Mesenchymal stem cell (in vitro differentiated cells and primary cell): ENCODE data around the gene ACBD5. TPM values are rescaled to one million over a fixed set of nuclear protein-coding genes. Genes with fewer than 3 reads are reported as not detected.
"Not testable (repeated sequence)": the region's sequence is repeated elsewhere in the genome, so short reads cannot be mapped to it uniquely, and the experiment has no call there.

Experiments
- DNase-seq: peaks from one replicate; pipeline ENCODE4 v3.0.0-alpha.2; 2013
- H2AFZ ChIP-seq: one replicate; pipeline ENCODE4 v1.6.1; 2013; ENCODE audit warnings: low read depth, mild to moderate bottlenecking, control low read depth, inconsistent platforms, low read length, moderate library complexity
- H2AK5ac ChIP-seq: 2 replicates; pipeline ENCODE4 v1.6.1; 2013; ENCODE audit warnings: low read length, moderate library complexity, mild to moderate bottlenecking, inconsistent platforms; ENCODE audit not compliant: severe bottlenecking
- H2BK120ac ChIP-seq: one replicate; pipeline ENCODE4 v1.6.1; 2013; ENCODE audit warnings: low read depth, mild to moderate bottlenecking, inconsistent platforms, low read length, moderate library complexity
- H2BK12ac ChIP-seq, 2 experiments: one replicate each; pipeline ENCODE4 v1.6.1; 2013; ENCODE audit warnings: inconsistent platforms in 2 of 2, low read length in 2 of 2, mild to moderate bottlenecking in 2 of 2, moderate library complexity in 2 of 2, control low read depth in 1 of 2
- H2BK15ac ChIP-seq: one replicate; pipeline ENCODE4 v1.6.1; 2013; ENCODE audit warnings: mild to moderate bottlenecking, low read depth, inconsistent platforms; ENCODE audit not compliant: poor library complexity, severe bottlenecking
- H2BK5ac ChIP-seq: 2 replicates; pipeline ENCODE4 v1.6.1; 2013; ENCODE audit warnings: low read depth, mild to moderate bottlenecking, low read length, control low read depth, inconsistent platforms; ENCODE audit not compliant: poor library complexity, severe bottlenecking
- H3K14ac ChIP-seq, 2 experiments: one replicate each; pipeline ENCODE4 v1.6.1; 2013; ENCODE audit warnings: inconsistent platforms in 2 of 2, low read length in 2 of 2, control low read depth in 1 of 2, mild to moderate bottlenecking in 1 of 2, moderate library complexity in 1 of 2
- H3K18ac ChIP-seq, 2 experiments: one replicate each; pipeline ENCODE4 v1.6.1; 2013; ENCODE audit warnings: inconsistent platforms in 2 of 2, low read length in 2 of 2, control low read depth in 1 of 2, low read depth in 1 of 2, mild to moderate bottlenecking in 1 of 2
- H3K23ac ChIP-seq, 2 experiments: one replicate each; pipeline ENCODE4 v1.6.1; 2013; ENCODE audit warnings: inconsistent platforms in 2 of 2, low read length in 2 of 2, mild to moderate bottlenecking in 2 of 2, moderate library complexity in 2 of 2, control low read depth in 1 of 2
- H3K27ac ChIP-seq: 2 replicates; pipeline ENCODE4 v1.5.1; 2013; ENCODE audit warnings: mild to moderate bottlenecking, moderate library complexity, low read length, control low read depth, inconsistent platforms; ENCODE audit not compliant: poor library complexity, severe bottlenecking
- H3K27me3 ChIP-seq, 2 experiments: 2 replicates each; pipeline versions ENCODE4 v1.6.1 to v1.7.0; 2013; ENCODE audit warnings: low read length in 2 of 2, mild to moderate bottlenecking in 2 of 2, moderate library complexity in 2 of 2, control low read depth in 1 of 2, inconsistent platforms in 1 of 2; ENCODE audit not compliant: control insufficient read depth in 1 of 2, insufficient read depth in 1 of 2
- H3K36me3 ChIP-seq, 2 experiments: 2 replicates each; pipeline versions ENCODE4 v1.6.1 to v1.7.0; 2013; ENCODE audit warnings: low read length in 2 of 2, control low read depth in 1 of 2, inconsistent platforms in 1 of 2, low read depth in 1 of 2, mild to moderate bottlenecking in 1 of 2; ENCODE audit not compliant: insufficient read depth in 2 of 2, control insufficient read depth in 1 of 2
- H3K4ac ChIP-seq, 2 experiments: one replicate each; pipeline ENCODE4 v1.6.1; 2013; ENCODE audit warnings: inconsistent platforms in 2 of 2, low read length in 2 of 2, mild to moderate bottlenecking in 2 of 2, moderate library complexity in 2 of 2, control low read depth in 1 of 2, low read depth in 1 of 2
- H3K4me1 ChIP-seq: 2 replicates; pipeline ENCODE4 v1.6.1; 2013; ENCODE audit warnings: low read depth, low read length, control low read depth; ENCODE audit not compliant: control insufficient read depth, insufficient read depth
- H3K4me2 ChIP-seq: 2 replicates; pipeline ENCODE4 v1.6.1; 2013; ENCODE audit warnings: low read length, mild to moderate bottlenecking, inconsistent platforms; ENCODE audit not compliant: poor library complexity, severe bottlenecking
- H3K4me3 ChIP-seq, 2 experiments: 2 replicates each; pipeline versions ENCODE4 v1.5.1 to v1.7.0; 2013; ENCODE audit warnings: low read length in 2 of 2, mild to moderate bottlenecking in 2 of 2, control low read depth in 1 of 2, low read depth in 1 of 2; ENCODE audit not compliant: insufficient read depth in 1 of 2
- H3K79me1 ChIP-seq: replicated peaks from 2 replicates; pipeline ENCODE4 v1.6.1; 2013; ENCODE audit warnings: mild to moderate bottlenecking, control low read depth, low read length, inconsistent platforms; ENCODE audit not compliant: poor library complexity, severe bottlenecking
- H3K9ac ChIP-seq: 2 replicates; pipeline ENCODE4 v1.7.0; 2013; ENCODE audit warnings: mild to moderate bottlenecking, low read length, moderate library complexity
- H3K9me3 ChIP-seq: 2 replicates; pipeline ENCODE4 v1.7.0; 2013; ENCODE audit warnings: mild to moderate bottlenecking, low read length; ENCODE audit not compliant: control insufficient read depth
- H4K8ac ChIP-seq: one replicate; pipeline ENCODE4 v1.6.1; 2013; ENCODE audit warnings: inconsistent platforms, mild to moderate bottlenecking, low read length, moderate library complexity
- H4K91ac ChIP-seq: one replicate; pipeline ENCODE4 v1.6.1; 2013; ENCODE audit warnings: mild to moderate bottlenecking, low read length, inconsistent platforms
- WGBS: methylation state at CpG from one replicate; pipeline ENCODE4 v1.1.7; 2013; ENCODE audit warnings: mixed read lengths; 5-methylcytosine and 5-hydroxymethylcytosine counted together
- polyA plus RNA-seq, 2 experiments: library from polyadenylated mRNA; stranded (reverse); fragments of 200-250 nt; gene quantifications; one replicate each; pipeline ENCODE4 v1.2.3, GENCODE V29; 2013

ACBD5 gene, protein sequence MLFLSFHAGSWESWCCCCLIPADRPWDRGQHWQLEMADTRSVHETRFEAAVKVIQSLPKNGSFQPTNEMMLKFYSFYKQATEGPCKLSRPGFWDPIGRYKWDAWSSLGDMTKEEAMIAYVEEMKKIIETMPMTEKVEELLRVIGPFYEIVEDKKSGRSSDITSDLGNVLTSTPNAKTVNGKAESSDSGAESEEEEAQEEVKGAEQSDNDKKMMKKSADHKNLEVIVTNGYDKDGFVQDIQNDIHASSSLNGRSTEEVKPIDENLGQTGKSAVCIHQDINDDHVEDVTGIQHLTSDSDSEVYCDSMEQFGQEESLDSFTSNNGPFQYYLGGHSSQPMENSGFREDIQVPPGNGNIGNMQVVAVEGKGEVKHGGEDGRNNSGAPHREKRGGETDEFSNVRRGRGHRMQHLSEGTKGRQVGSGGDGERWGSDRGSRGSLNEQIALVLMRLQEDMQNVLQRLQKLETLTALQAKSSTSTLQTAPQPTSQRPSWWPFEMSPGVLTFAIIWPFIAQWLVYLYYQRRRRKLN
- polyA plus RNA-seq (2013, experiment 1 of 2): 14.8 TPM
- polyA plus RNA-seq (2013, experiment 2 of 2): 15.7 TPM

DNA sequence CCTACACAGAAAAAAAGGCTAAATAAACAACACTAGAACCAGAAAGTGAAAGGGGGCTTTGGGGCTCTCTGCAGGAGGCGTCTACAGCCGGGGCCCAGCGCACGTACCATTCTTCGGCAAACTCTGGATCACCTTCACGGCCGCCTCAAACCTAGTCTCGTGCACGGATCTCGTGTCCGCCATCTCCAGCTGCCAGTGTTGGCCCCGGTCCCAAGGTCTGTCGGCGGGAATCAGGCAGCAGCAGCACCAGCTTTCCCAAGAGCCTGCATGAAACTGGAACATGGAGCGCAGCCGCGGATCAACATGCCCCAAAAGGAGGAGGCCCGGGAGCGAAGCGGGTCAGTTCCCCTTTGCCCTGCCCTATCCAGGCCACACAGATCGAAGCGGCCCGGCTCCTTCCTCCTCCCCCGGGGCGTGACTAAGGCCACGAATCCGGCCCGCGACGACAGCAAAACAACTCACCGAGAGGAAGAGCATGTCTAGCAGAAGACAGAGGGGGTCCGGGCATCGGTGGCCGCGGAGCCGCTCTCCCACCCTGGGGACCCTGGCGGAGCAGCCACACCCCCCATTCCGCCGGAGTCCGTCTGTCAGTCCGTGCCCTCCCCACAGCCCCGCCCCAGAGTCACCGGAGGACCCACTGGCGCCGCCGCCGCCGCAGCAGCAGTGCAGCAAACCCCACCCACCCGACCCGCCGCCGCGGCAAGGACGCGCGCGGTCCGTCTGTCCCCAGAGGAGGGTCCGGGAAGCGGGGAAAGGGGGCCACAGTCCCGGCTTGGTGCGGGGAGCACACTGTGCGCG is at the start of gene ACBD5:
TSS of gene ACBD5 (minus strand) at position 586 of the 798 bp plus-strand sequence. CDS start at position 477, 109 bp downstream.
- H3K4ac ChIP-seq: peak within 1 kb of the TSS; percentile 66 to 94
- H3K9ac ChIP-seq: peak within 1 kb of the TSS; percentile 94
- H3K27ac ChIP-seq: peak within 1 kb of the TSS; percentile 99
- peak; percentile 85 for DNase-seq
- H3K79me1 ChIP-seq: peaks cover 2% of the 10 kb centered on the region
- H2BK120ac ChIP-seq: peak within 1 kb of the TSS; percentile 58
- H3K36me3 ChIP-seq: peaks cover 0 to 2% of the 10 kb centered on the region in 2 experiments
- H3K23ac ChIP-seq: peak within 1 kb of the TSS in 1 of 2 experiments; percentile 83
- H2BK15ac ChIP-seq: no peak within 1 kb of the TSS
- H3K18ac ChIP-seq: peak within 1 kb of the TSS; percentile 77 to 88
- no peaks in the 10 kb centered on the region for H3K27me3 ChIP-seq
- H2BK5ac ChIP-seq: peak within 1 kb of the TSS; percentile 83
- H3K4me2 ChIP-seq: peak within 1 kb of the TSS; percentile 62
- peak within 1 kb of the TSS; percentile 98 for H4K91ac ChIP-seq
- H4K8ac ChIP-seq: peak within 1 kb of the TSS; percentile 99
- peak within 1 kb of the TSS in 1 of 2 experiments; percentile 6 for H3K14ac ChIP-seq
- H3K9me3 ChIP-seq: no peaks in the 10 kb centered on the region
- under 1% methylated on average over 42 of the region's 64 CpGs for WGBS
- H2AFZ ChIP-seq: peak within 1 kb of the TSS; percentile 77
- H3K4me1 ChIP-seq: peaks cover 19% of the 10 kb centered on the region
- H3K4me3 ChIP-seq: peak within 1 kb of the TSS; percentile 84 to 92
- peak within 1 kb of the TSS; percentile 72 for H2AK5ac ChIP-seq
- H2BK12ac ChIP-seq: peak within 1 kb of the TSS; percentile 45 to 66

DNA sequence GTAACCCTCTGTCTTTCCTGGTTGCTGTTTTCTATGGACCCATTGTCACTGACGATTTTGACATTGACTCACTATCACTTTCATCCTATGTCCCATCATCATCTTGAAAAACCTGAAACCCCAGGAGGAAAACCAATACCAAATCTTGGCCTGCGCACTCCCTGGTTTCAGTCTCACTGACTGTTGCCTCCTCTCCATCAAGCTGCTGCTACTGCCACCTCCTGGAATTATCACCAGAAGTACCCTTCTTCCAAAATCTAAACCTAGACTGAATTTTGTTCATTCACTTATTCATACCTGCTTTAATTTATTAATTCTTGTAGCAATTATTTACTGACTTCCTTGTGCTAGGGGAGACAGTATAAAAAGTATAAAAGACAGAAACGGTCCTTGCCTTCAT is 44.5 kb upstream of the ACBD5 start:
- Histone ChIP-seq H3K4me1 (no peaks in the 10 kb centered on the region), H3K79me1 (no peaks in the 10 kb centered on the region), H3K18ac (no peak overlapping the region), H2BK12ac (no peak overlapping the region), H3K9me3 (no peaks in the 10 kb centered on the region), H3K9ac (no peak overlapping the region), H3K36me3 (no peaks in the 10 kb centered on the region), H3K23ac (no peak overlapping the region), H2AK5ac (no peak overlapping the region), H2BK120ac (no peak overlapping the region), H4K91ac (no peak overlapping the region), H3K4ac (no peak overlapping the region), H2BK5ac (no peak overlapping the region), H3K4me2 (no peak overlapping the region), H3K4me3 (no peak overlapping the region), H2AFZ (no peak overlapping the region), H3K27ac (no peak overlapping the region), H4K8ac (no peak overlapping the region), H2BK15ac (no peak overlapping the region), H3K27me3 (no peaks in the 10 kb centered on the region), H3K14ac (no peak overlapping the region)
- WGBS: 48% methylated on average over 2 of the region's 3 CpGs
- DNase-seq: peak; percentile 1

GRCh38 chr10:27276581-27276980 is 36.0 kb upstream of the ACBD5 start:
- H3K4ac ChIP-seq: no peak overlapping the region
- H3K27me3 ChIP-seq: peaks cover 0 to 4% of the 10 kb centered on the region in 2 experiments
- H4K91ac ChIP-seq: no peak overlapping the region
- H3K18ac ChIP-seq: no peak overlapping the region
- H4K8ac ChIP-seq: no peak overlapping the region
- H3K14ac ChIP-seq: no peak overlapping the region
- H3K4me3 ChIP-seq: no peak overlapping the region
- H3K9ac ChIP-seq: no peak overlapping the region
- no peak overlapping the region for H3K4me2 ChIP-seq
- peaks cover 6% of the 10 kb centered on the region for H3K9me3 ChIP-seq
- no peak overlapping the region for H2BK15ac ChIP-seq
- H3K27ac ChIP-seq: no peak overlapping the region
- no peak overlapping the region for H2AFZ ChIP-seq
- no peak overlapping the region for H2BK5ac ChIP-seq
- no peak overlapping the region for H2BK12ac ChIP-seq
- H2AK5ac ChIP-seq: no peak overlapping the region
- H3K79me1 ChIP-seq: no peaks in the 10 kb centered on the region
- no peaks in the 10 kb centered on the region for H3K36me3 ChIP-seq
- no peak overlapping the region for H3K23ac ChIP-seq
- no peak overlapping the region for H2BK120ac ChIP-seq
- DNase-seq: no peak
- H3K4me1 ChIP-seq: no peaks in the 10 kb centered on the region

- not testable (repeated sequence) for DNase-seq, H3K4me1 ChIP-seq, H2AFZ ChIP-seq, H2BK5ac ChIP-seq, H3K18ac ChIP-seq, H2AK5ac ChIP-seq, H3K36me3 ChIP-seq, H3K4ac ChIP-seq, H3K9me3 ChIP-seq, H4K8ac ChIP-seq, H3K14ac ChIP-seq, H3K23ac ChIP-seq, H3K4me2 ChIP-seq, H3K27ac ChIP-seq, H2BK15ac ChIP-seq, H3K79me1 ChIP-seq, H2BK120ac ChIP-seq, H3K9ac ChIP-seq, H3K4me3 ChIP-seq, H2BK12ac ChIP-seq, H4K91ac ChIP-seq
- 83% methylated on average over 2 of the region's 3 CpGs for WGBS
- H3K27me3 ChIP-seq: peaks cover 0 to 22% of the 10 kb centered on the region in 2 experiments
Observed at GRCh38 chr10:27266025-27266424, 25.4 kb upstream of the ACBD5 start.
